Peyer's patch (tissue), 4 donors: ENCODE measurements around the gene SLC16A9.

ENCODE experiments used
- CTCF ChIP-seq, 6 experiments: fragments of 450-650 bp in 4 of 6; fragments of 200-600 bp in 2 of 6; sonication (generic) in 1 of 6; IDR thresholded peaks; one replicate each; pipeline ENCODE4 v1.5.1; 2017 to 2019; ENCODE audit warnings: antibody characterized with exemption in 6 of 6, mild to moderate bottlenecking in 3 of 6, moderate library complexity in 1 of 6
- POLR2A ChIP-seq, 2 donors: fragments of 450-650 bp; IDR thresholded peaks; one replicate each; pipeline ENCODE4 v1.5.1; 2017; ENCODE audit warnings: antibody characterized with exemption in 2 of 2, mild to moderate bottlenecking in 2 of 2, moderate library complexity in 2 of 2

- TF ChIP-seq CTCF (IDR thresholded peaks at IDR 0.05) (no peak), POLR2A (IDR thresholded peaks at IDR 0.05) (no peak)
Observed at GRCh38 chr10:59753267-59753666, 43.6 kb upstream of the SLC16A9 start, which contains the start of gene MRLN.
